HCEC 1CT (cell line): ENCODE results near the gene FGD5.
"Not testable (repeated sequence)": the region's sequence is repeated elsewhere in the genome, so short reads cannot be mapped to it uniquely, and the experiment has no call there.

Experiments used
- DNase-seq: peaks from one replicate; pipeline ENCODE4 v3.0.0-alpha.2; 2017

The FGD5 gene

DNA sequence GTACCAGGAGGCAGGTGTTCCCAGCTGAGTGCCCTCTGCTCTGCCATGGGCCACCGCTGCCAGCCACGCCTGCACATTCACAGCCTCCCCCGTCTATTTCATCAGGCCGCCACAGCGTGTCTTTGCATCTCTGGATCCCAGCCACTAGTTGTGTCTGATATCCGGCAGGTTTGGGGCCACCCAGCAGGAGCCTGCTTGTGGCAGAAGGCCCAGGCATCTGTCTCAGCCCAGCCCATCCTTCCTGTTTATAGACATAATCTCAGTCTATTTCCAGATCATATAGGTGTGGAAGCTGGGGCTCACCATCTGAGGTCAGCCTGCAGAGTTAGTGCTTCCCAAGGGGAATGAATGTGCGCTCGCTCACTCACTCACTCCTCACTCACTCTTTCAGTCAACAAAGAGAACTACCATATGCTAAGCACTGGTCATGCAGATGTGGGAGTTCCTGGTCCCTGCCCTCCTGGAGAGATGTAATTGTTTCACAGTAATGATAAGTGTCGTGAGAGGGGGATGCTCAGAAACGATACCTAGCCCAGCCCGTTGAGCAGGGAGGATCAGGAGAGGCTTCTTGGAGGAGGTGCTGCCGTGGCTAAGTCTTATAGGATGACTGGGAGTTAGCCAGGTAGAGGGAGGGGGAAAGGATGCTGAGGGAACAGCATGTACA lies 60.6 kb downstream of the FGD5 start:
- DNase-seq = no peak

DNA sequence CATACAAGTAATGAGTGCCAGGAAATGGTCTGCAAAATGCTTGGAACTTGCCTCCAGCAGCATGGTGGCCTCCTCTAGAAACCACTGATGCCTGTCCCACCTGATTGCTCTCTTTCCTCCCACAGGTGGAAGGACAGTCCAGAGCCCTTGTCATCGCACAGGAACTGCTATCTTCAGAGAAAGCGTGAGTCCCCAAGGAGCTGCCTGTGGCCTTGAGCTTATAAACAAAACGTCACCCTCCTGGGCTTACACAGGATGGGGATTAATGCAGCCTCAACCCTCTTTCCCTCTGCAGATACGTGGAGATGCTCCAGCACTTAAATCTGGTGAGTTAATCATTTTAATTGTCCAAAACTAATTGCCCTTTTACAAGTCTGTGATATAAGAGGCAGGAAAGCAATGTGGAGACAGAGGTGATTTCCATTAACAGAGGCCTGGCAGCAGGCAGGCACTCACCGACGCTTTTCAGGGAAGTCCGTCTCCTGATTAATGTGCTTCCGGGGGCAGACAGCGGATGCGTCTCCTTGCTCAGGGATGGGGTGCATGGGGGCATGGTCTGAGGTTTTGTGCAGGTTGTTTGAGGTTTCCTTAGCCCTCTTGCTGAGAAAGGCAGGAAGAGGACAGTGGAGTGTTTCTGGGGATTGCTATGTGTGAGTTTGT lies 61.8 kb downstream of the FGD5 start:
- DNase-seq = no peak

DNA sequence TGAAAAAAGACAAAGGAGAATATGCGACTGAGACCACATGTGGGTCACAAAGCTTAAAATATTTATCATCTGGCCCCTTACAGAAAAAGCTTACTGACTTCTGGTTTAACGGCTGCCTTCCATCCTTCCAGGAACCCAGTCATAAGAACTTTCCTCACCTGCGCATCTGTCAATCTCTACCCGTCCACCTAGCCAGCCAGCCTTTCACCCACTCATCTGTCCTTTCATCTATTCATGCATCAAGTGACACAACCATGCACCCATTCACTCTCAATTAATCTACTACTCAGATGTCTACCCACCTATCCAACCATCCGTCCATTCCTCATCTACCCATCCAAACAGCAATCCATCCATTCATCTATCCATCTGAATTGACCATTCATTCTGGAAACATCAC lies 64.5 kb downstream of the FGD5 start:
- DNase-seq = no peak

DNA sequence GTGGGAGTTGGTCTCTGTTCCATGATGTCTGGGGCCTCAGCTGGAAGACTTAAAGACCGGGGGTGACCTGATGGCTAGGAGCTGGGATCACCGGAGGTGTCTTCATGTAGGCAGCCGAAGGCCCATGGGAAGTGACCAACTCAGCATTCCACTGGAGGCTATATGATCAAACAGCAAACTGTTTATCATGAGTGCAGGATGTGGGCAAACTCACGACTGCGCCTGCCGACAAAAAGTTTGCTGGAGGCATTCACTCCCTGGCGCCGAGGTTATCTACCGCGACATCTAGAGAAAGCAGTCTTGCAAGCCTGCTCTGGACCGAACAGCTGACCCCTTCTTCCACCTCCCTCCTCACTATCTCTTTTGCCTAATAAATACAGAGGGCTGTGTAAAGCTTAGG lies 65.9 kb downstream of the FGD5 start:
- DNase-seq = no peak

DNA sequence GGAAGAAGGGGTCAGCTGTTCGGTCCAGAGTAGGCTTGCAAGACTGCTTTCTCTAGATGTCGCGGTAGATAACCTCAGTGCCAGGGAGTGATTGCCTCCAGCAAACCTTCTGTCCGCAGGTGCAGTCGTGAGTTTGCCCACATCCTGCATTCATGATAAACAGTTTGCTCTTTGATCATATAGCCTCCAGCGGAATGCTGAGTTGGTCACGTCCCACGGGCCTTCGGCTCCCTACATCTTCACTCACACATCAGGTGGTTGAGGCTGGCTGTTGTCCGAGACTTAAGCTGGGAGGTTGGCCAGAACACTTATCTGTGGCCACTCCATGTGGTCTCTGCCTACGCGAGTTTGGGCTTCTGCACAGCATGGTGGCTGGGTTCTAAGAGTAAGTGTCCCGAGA lies 66.5 kb downstream of the FGD5 start:
- no peak for DNase-seq

DNA sequence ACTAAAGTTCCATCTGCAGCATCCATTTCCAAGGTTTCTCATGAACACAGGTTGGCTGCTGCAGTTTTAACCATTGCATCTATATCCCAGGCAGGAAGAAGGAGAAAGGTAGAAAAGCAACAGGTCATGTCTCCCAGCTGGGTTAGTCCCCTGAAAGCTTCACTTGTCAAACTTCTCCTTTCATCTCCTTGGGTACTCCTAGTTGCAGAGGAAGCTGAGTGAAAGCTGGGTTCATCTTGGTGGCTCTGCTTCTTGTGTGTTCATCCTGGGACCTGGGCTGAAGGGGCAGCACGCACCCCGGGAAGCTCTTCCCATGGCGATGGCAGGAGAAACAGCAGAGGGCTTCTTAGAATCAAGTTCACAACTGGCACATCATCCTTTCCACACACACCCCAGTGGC lies 67.3 kb downstream of the FGD5 start:
- no peak for DNase-seq

DNA sequence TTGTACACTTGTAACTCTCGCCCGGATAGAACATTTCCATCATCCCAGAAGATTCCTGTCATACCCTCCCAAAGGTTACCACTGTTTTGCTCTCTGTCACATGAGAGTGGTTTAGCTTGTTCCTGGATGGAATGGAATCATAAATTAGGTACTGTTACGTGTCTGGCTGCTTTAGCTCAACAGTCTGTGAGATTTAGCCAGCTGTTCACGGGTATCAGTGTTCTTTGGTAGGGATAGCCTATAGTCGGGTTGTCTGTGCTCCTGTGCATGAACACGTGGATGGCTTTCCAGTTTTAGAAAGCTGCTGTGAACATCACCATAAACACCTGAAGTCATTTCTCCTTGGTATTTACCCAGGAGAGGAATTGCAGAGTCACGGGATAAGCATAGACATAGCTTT lies 70.4 kb downstream of the FGD5 start:
- DNase-seq = no peak

DNA sequence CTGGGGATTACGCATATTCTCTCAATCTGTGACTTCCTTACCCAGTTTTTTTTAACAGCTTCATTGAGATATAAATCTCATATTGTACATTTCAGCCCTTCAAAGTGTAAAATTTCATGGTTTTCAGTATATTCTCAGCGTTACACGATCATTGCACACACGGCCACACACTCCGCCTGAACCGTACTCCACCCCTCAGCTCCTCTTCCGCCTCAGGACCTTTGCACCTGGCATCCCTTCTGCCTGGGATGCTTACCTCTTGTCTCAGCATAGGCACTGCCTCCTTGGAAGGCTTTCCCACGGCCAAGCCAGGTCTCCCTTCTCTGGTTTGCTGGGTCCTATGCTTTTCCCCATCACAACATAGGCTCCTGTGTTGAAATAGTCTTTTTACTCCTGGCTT lies 71.2 kb downstream of the FGD5 start:
- DNase-seq = no peak

DNA sequence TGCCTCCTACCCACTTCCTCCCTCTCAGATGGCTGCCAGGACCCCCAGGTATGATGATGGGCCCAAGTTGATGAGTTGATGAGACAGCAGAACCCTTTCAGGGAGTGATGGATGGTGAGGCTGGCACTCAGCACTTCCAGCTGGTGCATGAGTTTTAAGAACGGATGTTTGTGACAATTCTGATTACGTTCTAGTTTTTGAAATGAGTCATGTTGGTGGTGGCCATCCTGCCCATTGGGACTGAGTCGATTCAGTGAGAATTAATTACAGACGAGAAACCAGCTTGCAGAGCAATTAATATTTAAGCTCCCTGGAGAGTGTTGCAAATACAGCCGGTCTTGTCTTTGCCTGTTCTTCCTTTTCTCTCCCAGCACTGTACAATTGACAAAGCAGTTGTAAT lies 71.7 kb downstream of the FGD5 start:
- no peak for DNase-seq

DNA sequence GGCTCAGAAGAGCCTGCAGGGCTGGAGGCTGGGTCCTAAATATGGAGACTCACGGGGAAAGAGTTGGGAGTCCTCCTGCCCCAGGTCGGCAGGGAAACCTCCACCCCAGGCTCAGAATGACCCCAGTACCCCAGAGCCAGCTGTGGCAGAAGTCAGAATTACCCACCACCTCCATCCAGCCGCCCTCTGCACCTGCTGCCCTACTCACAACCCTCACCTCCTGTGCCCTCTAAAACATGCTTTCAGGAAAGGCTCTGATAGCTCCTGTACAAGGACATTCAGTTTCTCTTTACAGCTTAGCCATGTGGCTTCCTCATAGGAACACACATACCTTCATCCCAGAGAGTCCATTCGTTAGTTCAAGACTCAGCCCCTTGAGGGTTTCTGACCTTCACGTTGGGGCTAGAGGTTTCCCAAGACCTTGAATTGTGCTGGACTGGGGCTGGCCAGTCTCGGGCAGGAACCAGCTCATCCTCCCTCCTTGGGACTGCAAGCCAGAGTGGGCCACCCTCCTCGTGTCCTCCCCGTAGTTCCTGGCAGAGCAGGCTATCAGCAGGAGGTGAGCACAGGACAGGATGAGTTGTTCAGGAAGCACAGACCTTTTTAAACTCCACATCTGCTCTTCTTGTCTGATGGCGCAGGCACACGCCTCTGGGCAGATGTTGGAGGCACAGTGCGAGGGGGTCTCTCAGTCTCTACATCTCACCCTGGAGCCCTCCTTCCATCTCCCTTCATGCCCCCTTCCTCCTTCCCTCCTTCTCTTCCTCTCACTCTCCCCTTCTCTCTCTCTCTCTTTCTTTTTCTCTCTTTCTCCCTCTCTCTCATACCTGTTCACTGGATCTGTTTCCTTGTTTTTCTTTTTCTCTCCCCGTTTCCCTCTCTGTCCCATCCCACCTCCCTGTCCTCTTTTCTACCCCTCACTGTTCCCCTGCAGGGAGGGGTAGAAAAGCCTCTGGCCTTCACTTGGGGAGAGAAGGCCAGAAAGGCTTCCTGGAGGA lies 72.7 kb downstream of the FGD5 start:
- no peak for DNase-seq

DNA sequence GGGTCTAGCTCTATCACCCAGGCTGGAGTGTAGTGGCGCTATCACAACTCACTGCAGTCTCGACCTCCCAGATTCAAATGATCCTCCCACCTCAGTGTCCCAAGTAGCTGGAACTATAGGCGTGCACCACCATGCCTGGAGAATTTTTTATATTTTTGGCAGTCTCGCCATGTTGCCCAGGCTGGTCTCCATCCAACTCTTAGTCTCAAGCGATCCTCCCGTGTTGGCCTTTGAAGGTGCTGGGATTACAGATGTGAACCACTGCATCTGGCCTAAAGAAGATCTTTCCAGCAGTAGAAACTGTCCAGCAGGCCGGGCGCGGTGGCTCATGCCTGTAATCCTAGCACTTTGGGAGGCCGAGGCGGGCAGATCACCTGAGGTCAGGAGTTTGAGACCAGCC lies 73.5 kb downstream of the FGD5 start:
- DNase-seq = no peak

DNA sequence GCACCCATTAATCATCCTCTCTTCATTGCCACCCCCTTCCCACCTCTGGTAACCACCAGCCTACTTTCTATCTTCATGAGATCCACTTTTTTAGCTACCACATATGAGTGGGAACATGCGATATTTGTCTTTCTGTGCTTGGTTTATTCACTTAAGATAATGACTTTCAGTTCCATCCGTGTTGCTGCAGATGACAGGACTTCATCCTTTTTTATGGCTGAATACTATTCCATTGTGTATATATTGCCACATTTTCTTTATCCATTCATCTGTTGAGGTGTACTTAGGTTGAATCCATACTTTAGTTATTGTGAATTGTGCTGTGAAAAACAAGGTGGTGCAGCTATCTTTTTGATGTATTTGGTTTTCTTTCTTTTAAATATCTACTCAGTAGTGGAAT lies 75.3 kb downstream of the FGD5 start:
- no peak for DNase-seq

DNA sequence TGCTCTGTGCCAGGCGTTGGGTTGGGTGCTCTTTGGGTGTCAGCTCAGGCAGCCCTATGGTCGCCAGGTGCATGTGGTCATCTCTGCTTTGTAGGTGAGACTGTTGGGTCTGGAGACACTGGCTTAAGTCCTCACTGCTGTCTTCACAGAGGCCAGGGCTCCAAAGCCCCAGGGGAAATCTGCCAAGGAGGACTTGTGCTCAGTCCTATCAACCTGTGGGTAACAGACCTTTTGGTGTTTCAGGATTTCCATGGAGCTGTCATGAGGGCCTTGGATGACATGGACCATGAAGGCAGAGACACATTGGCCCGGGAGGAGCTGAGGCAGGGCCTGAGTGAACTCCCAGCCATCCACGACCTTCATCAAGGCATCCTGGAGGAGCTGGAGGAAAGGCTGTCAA lies 78.5 kb downstream of the FGD5 start:
- no peak for DNase-seq

DNA sequence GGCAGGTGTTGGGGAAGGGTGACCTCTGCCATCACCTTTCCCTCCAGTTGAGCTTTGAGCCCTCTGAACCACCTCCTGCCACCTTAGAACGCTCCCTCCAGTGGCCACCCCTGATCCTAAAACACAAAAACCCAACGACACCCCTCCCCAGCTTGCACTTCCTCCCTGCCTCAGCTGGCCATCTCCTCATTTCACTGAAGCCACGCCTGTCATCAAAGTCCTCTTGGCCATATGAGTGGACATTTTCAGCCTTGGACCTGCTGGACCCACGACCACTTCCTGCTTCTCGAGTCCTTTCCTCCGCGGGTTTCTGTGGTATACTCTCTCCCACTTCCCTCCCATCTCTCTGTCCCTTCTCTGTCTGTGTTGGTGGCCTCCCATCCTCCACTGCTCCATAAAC lies 80.2 kb downstream of the FGD5 start:
- no peak for DNase-seq

DNA sequence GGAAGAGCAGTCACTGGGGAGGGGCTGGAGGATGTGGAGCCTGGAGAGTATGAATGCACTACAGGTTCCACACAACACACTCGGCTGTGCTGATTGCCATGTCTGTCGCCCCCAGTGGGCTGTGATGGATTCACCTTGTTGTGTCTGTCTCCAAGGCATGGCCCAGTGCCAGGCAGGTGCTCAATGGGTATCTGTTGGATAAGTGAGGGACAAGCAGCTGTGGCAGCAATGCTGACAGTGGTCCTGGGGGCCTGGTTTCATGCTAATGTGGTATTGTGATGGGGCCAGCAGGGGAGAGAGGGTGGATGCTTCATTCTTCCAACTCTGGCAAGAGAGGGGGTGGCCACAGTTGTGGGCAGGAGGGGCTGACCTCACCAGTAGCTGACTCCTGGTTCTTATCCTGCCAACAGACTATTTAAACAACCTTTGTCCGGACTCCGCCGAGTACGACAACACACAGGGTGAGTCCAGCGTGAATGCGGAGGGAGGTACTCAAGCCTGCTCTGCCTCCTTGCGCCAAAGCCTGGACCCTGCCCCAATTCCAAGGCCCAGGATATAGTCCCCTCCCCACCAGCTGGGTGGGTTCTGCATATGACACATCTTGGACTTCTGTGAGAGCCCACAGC lies 81.3 kb downstream of the FGD5 start:
- DNase-seq = no peak

DNA sequence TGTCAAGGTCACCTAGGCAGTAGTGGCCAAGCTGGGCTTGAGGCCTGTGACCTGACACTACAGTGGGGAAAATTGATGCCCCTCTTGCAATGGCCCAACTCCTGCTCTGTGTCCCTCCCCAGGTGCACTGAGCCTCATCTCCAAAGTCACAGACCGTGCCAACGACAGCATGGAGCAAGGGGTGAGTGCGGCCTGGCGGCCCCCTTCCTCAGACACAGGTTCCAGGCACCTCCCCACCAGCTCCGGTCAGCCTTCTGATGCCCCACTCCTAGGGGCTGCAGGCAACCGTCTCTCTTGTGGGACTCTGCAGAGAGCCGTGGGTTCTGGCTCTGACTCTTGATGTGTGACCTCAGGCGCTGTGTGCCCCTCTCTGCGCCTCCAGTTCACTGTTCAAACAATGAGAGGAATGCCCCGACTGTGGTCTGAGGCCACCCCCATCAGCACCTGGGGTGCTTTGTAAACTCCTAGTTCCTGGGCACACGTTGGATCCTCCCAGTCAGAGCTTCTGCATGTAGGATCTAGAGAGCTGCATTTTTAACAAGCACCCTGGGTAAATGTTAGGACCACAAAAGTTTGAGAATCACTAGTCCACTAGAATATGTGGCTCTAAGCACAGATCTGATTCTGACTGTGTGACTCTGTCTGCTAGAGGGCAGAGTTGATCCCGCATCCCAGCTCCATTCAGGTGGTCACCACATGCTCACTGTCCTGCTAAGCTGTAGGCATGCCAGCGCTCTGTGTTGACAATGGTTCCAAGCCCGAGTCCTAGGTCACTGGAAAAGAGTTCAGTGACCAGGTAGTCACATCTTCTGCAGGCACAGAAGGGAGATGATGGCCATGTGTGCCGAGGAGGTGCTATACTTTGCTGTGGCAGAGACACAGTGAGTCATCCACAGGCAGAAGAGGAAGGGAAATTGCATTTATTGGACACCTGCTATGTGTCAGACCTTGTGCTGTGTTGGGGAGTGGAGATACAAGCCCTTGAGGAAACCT lies 82.4 kb downstream of the FGD5 start:
- no peak for DNase-seq

DNA sequence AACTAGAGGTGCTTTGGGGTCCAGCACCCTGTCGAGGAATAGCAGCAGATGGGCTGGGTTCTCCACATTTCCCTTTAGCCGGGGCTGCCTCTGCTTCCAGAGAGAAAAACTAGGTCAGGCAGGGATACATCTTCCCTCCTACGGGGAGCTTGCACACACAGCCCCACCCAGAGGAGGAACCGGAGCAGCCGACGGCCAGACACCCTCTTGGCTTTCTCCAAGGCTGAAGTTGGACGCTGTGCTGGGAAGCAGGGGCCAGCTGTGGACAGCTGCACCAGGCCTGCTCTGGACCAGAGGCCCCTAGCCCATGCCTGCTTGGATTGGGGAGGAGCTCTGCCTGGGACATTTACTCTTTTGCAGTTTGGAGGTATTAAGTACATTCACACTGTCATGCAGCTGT lies 84.0 kb downstream of the FGD5 start:
- DNase-seq = no peak

DNA sequence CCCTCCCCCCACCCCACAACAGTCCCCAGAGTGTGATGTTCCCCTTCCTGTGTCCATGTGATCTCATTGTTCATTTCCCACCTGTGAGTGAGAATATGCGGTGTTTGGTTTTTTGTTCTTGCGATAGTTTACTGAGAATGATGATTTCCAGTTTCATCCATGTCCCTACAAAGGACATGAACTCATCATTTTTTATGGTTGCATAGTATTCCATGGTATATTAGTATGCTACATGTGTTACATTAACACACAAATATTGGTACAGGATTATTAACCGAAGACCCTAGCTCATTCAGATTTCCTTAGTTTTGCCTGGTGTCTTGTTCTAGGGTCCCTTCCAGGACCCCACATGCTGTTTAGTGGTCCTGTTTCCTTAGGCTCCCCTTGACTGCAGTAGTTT lies 84.7 kb downstream of the FGD5 start:
- DNase-seq = not testable (repeated sequence)

DNA sequence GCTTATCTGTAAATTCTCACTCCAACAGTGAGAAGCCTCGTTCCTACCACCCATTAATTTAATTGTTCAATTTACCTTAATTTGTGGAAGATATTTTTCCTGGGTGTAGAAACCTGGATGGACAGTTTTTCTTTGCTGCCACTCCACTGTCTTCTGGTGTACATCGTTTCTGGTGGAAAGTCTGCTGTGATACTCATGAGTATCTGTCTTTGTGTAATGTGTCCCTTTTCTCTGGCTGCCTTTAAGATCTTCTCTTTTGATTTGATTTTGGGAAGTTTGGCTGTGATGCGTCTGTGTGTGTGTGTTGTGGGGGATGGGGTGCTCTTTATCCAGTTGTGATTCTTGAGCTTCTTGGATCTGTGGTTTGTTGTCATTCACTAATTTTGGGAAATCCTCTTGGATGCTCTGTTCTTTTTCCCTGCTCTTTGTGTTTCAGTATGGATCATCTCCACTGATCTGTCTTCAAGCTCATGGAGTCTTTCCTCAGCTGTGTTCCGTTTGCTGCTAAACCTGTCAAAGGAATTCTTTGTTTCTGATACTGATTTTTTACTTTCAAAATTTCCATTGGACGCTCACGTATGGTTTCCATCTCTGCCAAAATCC lies 86.4 kb downstream of the FGD5 start:
- DNase-seq = no peak

DNA sequence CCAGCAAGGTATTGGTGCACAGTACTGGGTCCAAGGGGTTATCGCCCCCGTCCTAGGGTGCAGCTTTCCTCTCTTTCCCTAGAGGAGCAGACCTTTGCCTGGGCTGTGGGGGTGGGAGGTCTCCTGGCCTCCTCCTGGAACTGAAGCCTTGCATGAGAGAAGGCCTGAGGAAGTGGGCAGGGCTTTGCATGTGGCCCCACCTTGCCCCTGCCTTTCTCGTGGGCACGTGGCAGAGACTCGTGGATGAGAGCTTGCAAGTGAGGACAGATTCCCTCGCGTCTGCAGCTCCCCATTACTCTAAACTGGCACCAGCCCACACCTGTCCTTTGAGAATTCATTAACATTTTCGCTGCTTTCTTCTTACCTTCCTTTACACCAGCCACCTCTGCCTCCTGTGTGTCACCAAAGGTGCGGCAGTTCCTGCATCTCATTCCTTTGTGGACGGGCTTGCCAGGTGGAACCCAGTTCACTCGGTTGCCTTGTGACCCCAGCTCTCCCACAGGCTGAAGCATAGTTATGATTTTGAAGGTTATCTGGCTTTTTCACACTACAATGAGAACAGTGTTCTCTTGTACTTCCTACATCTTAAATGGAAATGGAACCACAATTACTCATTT lies 87.7 kb downstream of the FGD5 start:
- DNase-seq = no peak
